B cell (primary cell): ENCODE results near the gene PCLO. TPM values are rescaled to one million over a fixed set of nuclear protein-coding genes. Genes with fewer than 3 reads are reported as not detected.
"Not testable (repeated sequence)": the region's sequence is repeated elsewhere in the genome, so short reads cannot be mapped to it uniquely, and the experiment has no call there.

ENCODE experiments used
- ATAC-seq: fragments of 200-7000 bp; cut with Tn5 transposase; one replicate; pipeline ENCODE4 v1.10.0; 2021; ENCODE audit warnings: low read depth, mild to moderate bottlenecking, moderate number of reproducible peaks, moderate library complexity
- CTCF ChIA-PET: fragments of 350-600 bp; sonication (Branson Sonifier 250); formaldehyde crosslinking; loops from one replicate; lab custom pipeline; 2021; ENCODE audit warnings: antibody characterized with exemption, inconsistent platforms; lab: Charles Lee
- POLR2A ChIA-PET: fragments of 350-600 bp; sonication (Branson Sonifier 250); formaldehyde crosslinking; loops from one replicate; lab custom pipeline; 2021; ENCODE audit warnings: antibody characterized with exemption; lab: Charles Lee
- DNase-seq: peaks from one replicate; pipeline ENCODE4 v3.0.0; 2013
- H2AFZ ChIP-seq: 2 replicates; pipeline ENCODE4 v1.6.1; 2012; ENCODE audit warnings: mild to moderate bottlenecking, low read depth, low read length; ENCODE audit not compliant: insufficient read depth, poor library complexity, severe bottlenecking
- H3K27ac ChIP-seq, 2 donors: 1 replicate in 1 of 2; 2 replicates in 1 of 2; pipeline ENCODE4 v1.5.1; 2012 to 2013; ENCODE audit warnings: low read length in 2 of 2, mild to moderate bottlenecking in 2 of 2, moderate library complexity in 1 of 2
- H3K27me3 ChIP-seq, 4 experiments: fragments of 200-600 bp in 1 of 4; sonication (generic) in 1 of 4; replicated peaks in 1 of 4; 1 replicate in 2 of 4; 2 replicates in 2 of 4; pipeline versions ENCODE4 v1.6.1 to v1.7.0; 2013 to 2016; ENCODE audit warnings: low read length in 3 of 4, mild to moderate bottlenecking in 2 of 4, mixed read lengths in 1 of 4, moderate library complexity in 1 of 4; ENCODE audit not compliant: insufficient read depth in 4 of 4, control insufficient read depth in 3 of 4; ENCODE audit errors: control extremely low read depth in 1 of 4
- H3K36me3 ChIP-seq, 2 experiments: replicated peaks in 1 of 2; 1 replicate in 1 of 2; 2 replicates in 1 of 2; pipeline versions ENCODE4 v1.6.1 to v1.7.1; 2013; ENCODE audit warnings: low read length in 1 of 2; ENCODE audit not compliant: insufficient read depth in 2 of 2, control insufficient read depth in 1 of 2; ENCODE audit errors: control extremely low read depth in 1 of 2, extremely low read depth in 1 of 2
- H3K4me1 ChIP-seq, 2 donors: fragments of 200-600 bp in 1 of 2; sonication (generic) in 1 of 2; 1 replicate in 1 of 2; 2 replicates in 1 of 2; pipeline versions ENCODE4 v1.5.1 to v1.6.1; 2013 to 2017; ENCODE audit warnings: low read length in 2 of 2; ENCODE audit not compliant: control insufficient read depth in 2 of 2, insufficient read depth in 2 of 2
- H3K4me2 ChIP-seq: replicated peaks from 2 replicates; pipeline ENCODE3; 2012; ENCODE audit warnings: mild to moderate bottlenecking, low read depth, low read length; ENCODE audit not compliant: poor library complexity, severe bottlenecking
- H3K4me3 ChIP-seq, 5 experiments: fragments of 200-600 bp in 1 of 5; sonication (generic) in 1 of 5; 1 replicate in 3 of 5; 2 replicates in 2 of 5; pipeline versions ENCODE4 v1.5.1 to v1.7.0; 2011 to 2016; ENCODE audit warnings: low read length in 4 of 5, mild to moderate bottlenecking in 4 of 5, low read depth in 2 of 5, control low read depth in 1 of 5, moderate library complexity in 1 of 5; ENCODE audit not compliant: insufficient read depth in 1 of 5; ENCODE audit errors: control extremely low read depth in 1 of 5, extremely low read depth in 1 of 5
- H3K79me2 ChIP-seq: fragments of 200-600 bp; sonication (generic); one replicate; pipeline ENCODE4 v1.6.0; 2016; ENCODE audit warnings: low read length; ENCODE audit not compliant: control insufficient read depth, insufficient read depth
- H3K9ac ChIP-seq: fragments of 200-600 bp; sonication (generic); 2 replicates; pipeline ENCODE4 v1.6.1; 2017; ENCODE audit warnings: mild to moderate bottlenecking, low read length, moderate library complexity
- H3K9me3 ChIP-seq, 3 donors: one replicate each; pipeline versions ENCODE4 v1.6.1 to v1.7.1; 2013; ENCODE audit warnings: low read length in 2 of 3; ENCODE audit not compliant: control insufficient read depth in 2 of 3, insufficient read depth in 1 of 3; ENCODE audit errors: control extremely low read depth in 1 of 3
- H4K20me1 ChIP-seq: 2 replicates; pipeline ENCODE4 v1.6.0; 2012; ENCODE audit warnings: mild to moderate bottlenecking, low read length; ENCODE audit not compliant: insufficient read depth, control insufficient read depth, poor library complexity, severe bottlenecking
- H3K27ac Mint-ChIP-seq: one replicate; pipeline ENCODE4 v1.8.0; 2021; ENCODE audit warnings: mixed read lengths
- H3K27me3 Mint-ChIP-seq: one replicate; pipeline ENCODE4 v1.8.0; 2021; ENCODE audit warnings: mixed read lengths
- H3K4me1 Mint-ChIP-seq: one replicate; pipeline ENCODE4 v1.8.0; 2021; ENCODE audit warnings: mixed read lengths
- H3K4me3 Mint-ChIP-seq: one replicate; pipeline ENCODE4 v1.8.0; 2021; ENCODE audit warnings: mixed read lengths
- H3K9me3 Mint-ChIP-seq: one replicate; pipeline ENCODE4 v1.8.0; 2022; ENCODE audit warnings: mixed read lengths; ENCODE audit not compliant: insufficient read depth
- CTCF ChIP-seq: fragments of 200-600 bp; IDR thresholded peaks from one replicate; pipeline ENCODE4 v1.8.0; 2022; ENCODE audit warnings: antibody characterized with exemption, mild to moderate bottlenecking
- EZH2 ChIP-seq: IDR thresholded peaks from 2 replicates; pipeline ENCODE4 v1.6.1; 2012; ENCODE audit warnings: borderline replicate concordance, low read depth, mild to moderate bottlenecking, moderate library complexity, low read length; ENCODE audit not compliant: insufficient read depth, poor library complexity, severe bottlenecking
- WGBS: methylation state at CpG from one replicate; pipeline ENCODE4 v1.1.5; 2013; ENCODE audit warnings: missing lambda C conversion rate; ENCODE audit not compliant: insufficient coverage; 5-methylcytosine and 5-hydroxymethylcytosine counted together
- intact Hi-C: fragments of 100-400 bp; cut with micrococcal nuclease; formaldehyde crosslinking; loops from one replicate; pipeline ENCODE4 v1.10.0; 2022
- polyA plus RNA-seq: library from polyadenylated mRNA; depleted of rRNA; stranded (reverse); fragments of >200 nt; gene quantifications from 2 replicates; pipeline ENCODE4 v1.2.3, GENCODE V29; 2012
- total RNA-seq, 2 donors: library from RNA; stranded (reverse); fragments of 120-200 nt in 1 of 2; gene quantifications; 1 replicate in 1 of 2; 2 replicates in 1 of 2; pipeline versions ENCODE4 v1.2.3 to v1.2.4, GENCODE V29; 2013 to 2022

PCLO gene
- total and polyA plus RNA-seq, 2 donors (not counting 1 experiment from before 2014, with no cell fraction given): 0.01 to 0.32 TPM

- POLR2A ChIA-PET: no interaction called here
- Histone ChIP-seq H3K4me1 (no peaks in the 10 kb centered on the region), H2AFZ (no peak overlapping the region), H3K27me3 (no peaks in the 10 kb centered on the region), H3K4me3 (no peak overlapping the region), H4K20me1 (no peaks in the 10 kb centered on the region), H3K79me2 (no peaks in the 10 kb centered on the region), H3K36me3 (no peaks in the 10 kb centered on the region), H3K9ac (no peak overlapping the region), H3K27ac (no peak overlapping the region), H3K9me3 (no peaks in the 10 kb centered on the region), H3K4me2 (no peak overlapping the region)
- Mint-ChIP-seq H3K27ac (no peak overlapping the region), H3K9me3 (peaks cover 2% of the 10 kb centered on the region), H3K27me3 (no peaks in the 10 kb centered on the region), H3K4me3 (no peak overlapping the region), H3K4me1 (no peaks in the 10 kb centered on the region)
- TF ChIP-seq CTCF (no peak), EZH2 (no peak)
- no CpG with 5 or more reads among the region's 4 CpGs for WGBS
- DNase-seq (no peak), ATAC-seq (no peak)
- intact Hi-C loops: no loop called here
- CTCF ChIA-PET: no interaction called here
Observed at GRCh38 chr7:83085299-83085698, 77.4 kb downstream of the PCLO start.

GRCh38 chr7:83079879-83080278 lies 82.8 kb downstream of the PCLO start:
- H2AFZ ChIP-seq, H3K9me3 Mint-ChIP-seq, H3K4me2 ChIP-seq, H3K9ac ChIP-seq, ATAC-seq, H3K27ac ChIP-seq, CTCF ChIA-PET, H3K4me1 Mint-ChIP-seq, H3K79me2 ChIP-seq, H3K4me3 ChIP-seq, POLR2A ChIA-PET, H3K4me1 ChIP-seq, H3K27me3 Mint-ChIP-seq, H4K20me1 ChIP-seq, DNase-seq, intact Hi-C loops, H3K27me3 ChIP-seq, H3K4me3 Mint-ChIP-seq, H3K9me3 ChIP-seq, H3K27ac Mint-ChIP-seq, H3K36me3 ChIP-seq: not testable (repeated sequence)
- no CpG with 5 or more reads among the region's 1 CpG for WGBS
